Cardiac fibroblast (primary cell): Measurements from ENCODE around the gene GORASP2.
"Not testable (repeated sequence)": the region's sequence is repeated elsewhere in the genome, so short reads cannot be mapped to it uniquely, and the experiment has no call there.

ENCODE experiments used
- DNase-seq, 2 donors: peaks; one replicate each; pipeline versions ENCODE4 v3.0.0 to v3.0.0-alpha.2; 2010; ENCODE audit warnings: low read depth in 2 of 2
- H3K4me3 ChIP-seq, 2 donors: replicated peaks in 1 of 2; 1 replicate in 1 of 2; 2 replicates in 1 of 2; pipeline ENCODE4 v1.5.1; 2011; ENCODE audit warnings: low read depth in 2 of 2, low read length in 2 of 2, mild to moderate bottlenecking in 2 of 2, moderate library complexity in 1 of 2
- TF ChIP-seq, protein P1 (sequence below): IDR thresholded peaks from one replicate; pipeline ENCODE4 v1.5.1; 2011; ENCODE audit warnings: low read depth, mild to moderate bottlenecking, low read length, inconsistent platforms

GORASP2 gene

DNA sequence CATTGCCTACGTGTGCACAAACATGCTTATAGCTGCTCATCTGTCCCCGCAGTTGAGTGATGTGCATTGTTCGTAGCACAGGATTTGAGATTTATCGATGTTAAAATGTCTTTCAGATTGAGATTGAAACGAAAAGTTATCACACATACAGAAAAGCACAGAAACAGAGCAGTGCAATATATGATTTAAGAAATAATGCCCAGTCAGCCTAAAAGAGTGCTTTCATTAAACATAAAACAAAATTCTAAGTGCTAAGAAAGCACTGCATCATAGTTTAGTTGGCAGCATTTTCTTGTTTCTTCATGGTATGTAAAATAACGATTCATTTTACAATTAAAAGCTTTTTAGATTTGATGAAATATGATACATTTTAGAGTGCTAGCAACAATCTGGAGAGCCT lies 31.9 kb upstream of the GORASP2 start:
- TF ChIP-seq, protein P1, sequence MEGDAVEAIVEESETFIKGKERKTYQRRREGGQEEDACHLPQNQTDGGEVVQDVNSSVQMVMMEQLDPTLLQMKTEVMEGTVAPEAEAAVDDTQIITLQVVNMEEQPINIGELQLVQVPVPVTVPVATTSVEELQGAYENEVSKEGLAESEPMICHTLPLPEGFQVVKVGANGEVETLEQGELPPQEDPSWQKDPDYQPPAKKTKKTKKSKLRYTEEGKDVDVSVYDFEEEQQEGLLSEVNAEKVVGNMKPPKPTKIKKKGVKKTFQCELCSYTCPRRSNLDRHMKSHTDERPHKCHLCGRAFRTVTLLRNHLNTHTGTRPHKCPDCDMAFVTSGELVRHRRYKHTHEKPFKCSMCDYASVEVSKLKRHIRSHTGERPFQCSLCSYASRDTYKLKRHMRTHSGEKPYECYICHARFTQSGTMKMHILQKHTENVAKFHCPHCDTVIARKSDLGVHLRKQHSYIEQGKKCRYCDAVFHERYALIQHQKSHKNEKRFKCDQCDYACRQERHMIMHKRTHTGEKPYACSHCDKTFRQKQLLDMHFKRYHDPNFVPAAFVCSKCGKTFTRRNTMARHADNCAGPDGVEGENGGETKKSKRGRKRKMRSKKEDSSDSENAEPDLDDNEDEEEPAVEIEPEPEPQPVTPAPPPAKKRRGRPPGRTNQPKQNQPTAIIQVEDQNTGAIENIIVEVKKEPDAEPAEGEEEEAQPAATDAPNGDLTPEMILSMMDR = no peak
- no peak for DNase-seq

DNA sequence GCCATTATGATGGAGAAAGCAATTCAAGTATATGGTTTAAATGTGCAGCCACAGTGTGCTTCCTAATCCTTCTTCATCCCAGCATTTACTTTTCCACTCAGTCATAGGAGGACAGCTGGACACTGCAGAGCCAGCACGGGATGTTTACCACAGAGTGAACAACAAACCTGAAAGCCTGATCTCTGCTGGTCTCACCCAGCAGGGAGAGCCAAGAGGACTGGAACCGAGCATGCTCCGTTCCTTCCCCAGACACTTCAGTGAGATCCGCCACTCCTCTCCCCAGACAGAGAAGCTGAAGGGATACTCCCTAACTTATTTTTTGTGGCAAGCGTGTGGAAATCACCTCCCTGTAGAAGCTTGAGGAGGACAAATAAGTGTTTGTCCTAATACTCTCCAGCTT lies 23.2 kb upstream of the GORASP2 start:
- TF ChIP-seq, protein P1 = no peak
- DNase-seq = no peak

More for the DNA sequence above, 31.9 kb upstream of the GORASP2 start:
- no peak overlapping the region for H3K4me3 ChIP-seq

DNA sequence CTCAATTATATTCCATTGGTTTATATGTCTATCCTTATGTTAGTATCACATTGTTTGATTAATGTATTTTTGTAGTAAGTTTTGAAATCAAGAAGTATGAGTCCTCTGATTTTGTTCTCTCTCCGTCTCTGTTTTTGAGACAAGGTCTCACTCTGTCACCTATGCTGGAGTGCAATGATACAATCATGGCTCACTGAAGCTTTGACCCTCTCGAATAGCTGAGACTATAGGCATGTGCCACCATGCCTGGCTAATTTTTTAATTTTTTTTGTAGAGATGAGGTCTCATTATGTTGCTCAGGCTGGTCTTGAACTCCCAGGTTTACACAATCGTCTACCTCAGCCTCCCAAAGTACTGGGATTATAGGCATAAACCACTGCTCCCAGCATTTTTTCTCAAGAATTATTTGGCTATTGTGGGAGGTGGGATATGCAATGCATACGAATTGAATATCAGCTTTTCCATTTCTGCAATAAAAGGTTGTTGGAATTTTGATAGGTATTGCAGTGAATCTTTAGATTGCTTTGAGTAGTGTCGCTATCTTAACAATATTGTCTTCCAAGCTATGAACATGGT lies 17.7 kb upstream of the GORASP2 start:
- no peak overlapping the region for H3K4me3 ChIP-seq
- TF ChIP-seq, protein P1 = no peak
- DNase-seq = no peak

More for the DNA sequence above, 23.2 kb upstream of the GORASP2 start:
- no peak overlapping the region for H3K4me3 ChIP-seq

DNA sequence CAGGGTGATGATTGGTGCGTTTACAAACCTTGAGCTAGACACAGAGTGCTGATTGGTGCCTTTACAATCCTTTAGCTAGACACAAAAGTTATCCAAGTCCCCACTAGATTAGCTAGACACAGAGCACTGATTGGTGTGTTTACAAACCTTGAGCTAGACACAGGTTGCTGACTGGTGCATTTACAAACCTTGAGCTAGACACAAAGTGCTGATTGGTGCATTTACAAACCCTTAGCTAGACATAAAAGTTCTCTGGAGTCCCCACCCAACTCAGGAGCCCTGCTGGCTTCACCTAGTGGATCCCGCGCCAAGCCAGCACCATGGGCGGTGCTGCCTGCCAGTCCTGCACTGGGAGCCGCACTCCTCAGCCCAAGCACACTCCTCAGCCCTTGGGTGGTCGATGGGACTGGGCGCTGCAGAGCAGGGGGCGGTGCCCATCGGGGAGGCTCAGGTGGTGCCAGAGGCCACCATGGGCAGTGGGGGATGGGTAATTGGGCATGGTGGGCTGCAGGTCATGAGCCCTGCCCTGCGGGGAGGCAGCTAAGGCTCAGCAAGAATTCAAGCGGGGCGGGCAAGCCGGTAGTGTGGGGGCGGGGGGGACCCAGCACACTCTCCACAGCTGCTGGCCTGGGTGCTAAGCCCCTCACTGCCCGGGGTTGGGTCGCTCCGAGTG lies 13.9 kb upstream of the GORASP2 start:
- H3K4me3 ChIP-seq, DNase-seq: not testable (repeated sequence)

DNA sequence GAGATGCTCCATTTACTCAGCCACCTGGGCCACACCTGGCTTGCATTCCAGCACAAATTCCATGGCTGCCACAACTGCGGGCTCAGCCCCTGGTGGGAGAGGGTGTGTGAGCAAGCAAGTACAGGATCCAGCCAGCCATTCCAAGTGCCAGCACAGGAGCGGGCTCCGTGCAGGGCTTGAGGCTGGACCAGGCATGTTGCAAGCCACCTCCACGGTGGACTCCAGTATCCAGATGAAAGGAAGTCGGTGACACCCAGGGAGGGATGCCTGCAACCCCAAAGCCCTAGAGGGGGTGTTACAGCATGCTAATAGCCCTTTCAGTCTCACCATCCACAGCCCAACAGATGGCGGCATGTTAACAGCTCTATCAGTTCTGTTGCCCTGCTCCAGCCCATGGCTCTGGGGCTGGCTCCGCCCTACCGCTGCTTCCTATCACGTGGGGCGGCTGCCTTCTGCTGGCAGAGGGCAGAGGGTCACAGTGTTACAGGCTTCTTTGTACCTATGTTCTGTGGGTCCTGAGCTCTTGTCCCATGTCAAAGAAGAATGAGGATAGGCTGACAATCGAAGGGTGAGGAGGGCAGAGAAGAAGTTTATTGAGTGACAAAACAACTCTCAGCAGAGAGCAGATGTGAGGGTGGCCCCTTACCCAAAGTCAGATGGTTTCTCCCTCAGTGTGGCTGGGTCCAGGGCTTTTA lies 11.7 kb upstream of the GORASP2 start:
- DNase-seq = no peak
- no peak overlapping the region for H3K4me3 ChIP-seq

DNA sequence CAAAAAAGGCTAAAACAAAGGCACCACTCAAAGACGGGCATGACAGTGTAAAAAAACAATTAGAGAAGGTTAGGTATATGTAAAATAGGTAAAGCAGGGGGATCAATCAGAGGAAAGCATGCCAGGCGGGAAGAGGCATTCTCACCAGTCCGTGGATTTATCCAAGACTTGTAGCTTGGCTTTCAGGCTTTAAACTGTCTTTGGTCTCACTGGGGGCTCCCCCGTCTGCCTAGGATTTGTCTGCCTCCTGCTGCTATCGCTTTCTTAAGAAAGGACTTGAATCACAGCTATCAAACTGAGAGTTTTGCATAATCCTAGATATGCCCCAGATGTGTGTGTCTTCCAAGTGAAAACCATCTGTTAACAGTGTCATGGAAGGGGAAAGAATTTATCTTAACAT lies 11.1 kb upstream of the GORASP2 start:
- no peak for DNase-seq
- no peak overlapping the region for H3K4me3 ChIP-seq
- TF ChIP-seq, protein P1 = no peak

More for the DNA sequence above, 11.7 kb upstream of the GORASP2 start:
- TF ChIP-seq, protein P1 = no peak

DNA sequence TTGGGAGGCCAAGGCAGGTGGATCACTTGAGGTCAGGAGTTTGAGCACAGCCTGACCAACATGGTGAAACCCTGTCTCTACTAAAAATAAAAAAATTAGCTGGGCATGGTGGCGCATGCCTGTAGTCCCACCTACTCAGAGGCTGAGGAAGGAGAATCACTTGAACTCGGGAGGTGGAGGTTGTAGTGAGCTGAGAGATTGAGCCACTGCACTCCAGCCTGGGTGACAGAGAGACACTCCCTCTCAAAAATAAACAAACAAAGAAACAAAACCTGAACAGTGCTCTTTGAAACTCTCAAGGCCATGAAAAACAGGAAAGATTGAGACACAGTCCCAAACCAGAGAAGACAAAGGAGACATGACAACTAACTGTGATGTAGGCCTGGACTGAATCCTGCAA lies 7.2 kb upstream of the GORASP2 start:
- H3K4me3 ChIP-seq, DNase-seq: not testable (repeated sequence)
